Activated T-cell treated with anti-CD3 and anti-CD28 coated beads for 1 hour (primary cell): ENCODE data around the gene BTBD1.
A peak's percentile ranks its signal among the peaks of the same experiment; 100 is the strongest.

Experiments used
- DNase-seq: peaks from one replicate; pipeline ENCODE4 v3.0.0-alpha.2; 2020; ENCODE audit warnings: low read depth

BTBD1 gene

DNA sequence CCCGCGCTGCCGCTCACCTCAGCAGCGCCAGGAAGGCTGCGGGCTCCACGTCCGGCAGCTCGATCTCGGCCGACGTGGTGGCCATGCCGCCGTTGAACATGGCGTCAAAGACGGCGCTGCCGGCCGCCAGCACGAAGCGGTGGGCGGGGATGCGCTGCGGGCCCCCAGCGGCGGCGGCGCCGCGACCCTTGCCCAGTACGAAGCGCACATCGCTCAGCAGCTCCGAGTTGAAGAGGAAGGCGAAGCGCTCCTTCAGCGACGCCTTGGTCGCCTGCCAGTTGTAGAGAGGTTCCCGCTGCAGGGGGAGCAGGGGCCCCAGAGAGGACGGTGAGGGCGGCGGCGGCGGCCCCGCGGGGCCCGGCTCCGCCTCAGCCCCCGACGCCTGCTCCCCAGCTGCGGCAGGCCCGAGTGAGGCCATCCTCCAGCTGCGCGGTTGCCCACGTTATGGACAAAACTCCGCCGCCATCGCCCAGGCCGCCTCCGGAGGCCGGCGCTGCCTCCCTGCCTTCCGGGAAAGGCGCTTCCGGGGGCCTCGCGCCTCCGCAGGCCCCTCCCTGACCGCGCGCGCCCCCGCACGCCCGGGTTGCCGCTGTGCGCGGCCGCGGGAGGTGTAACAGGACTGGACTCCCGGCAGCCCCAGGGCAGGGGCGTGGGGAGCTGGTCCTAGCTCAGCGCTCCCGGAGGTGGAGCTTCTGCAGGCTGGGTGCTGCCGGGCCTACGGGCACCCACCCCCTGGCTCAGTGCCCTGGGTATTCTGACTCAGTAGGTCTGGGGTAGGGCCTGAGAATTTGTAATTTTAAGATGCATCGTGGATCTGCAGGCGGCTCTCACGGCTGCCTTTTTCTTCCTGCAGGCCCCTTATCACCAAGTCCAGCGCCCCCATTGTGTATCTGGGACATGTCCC, at the start of gene BTBD1:
BTBD1 (minus strand) TSS at position 519 of the 904 bp plus-strand sequence; CDS start at position 418, 101 bp downstream.
- DNase-seq, result peak; percentile 62

DNA sequence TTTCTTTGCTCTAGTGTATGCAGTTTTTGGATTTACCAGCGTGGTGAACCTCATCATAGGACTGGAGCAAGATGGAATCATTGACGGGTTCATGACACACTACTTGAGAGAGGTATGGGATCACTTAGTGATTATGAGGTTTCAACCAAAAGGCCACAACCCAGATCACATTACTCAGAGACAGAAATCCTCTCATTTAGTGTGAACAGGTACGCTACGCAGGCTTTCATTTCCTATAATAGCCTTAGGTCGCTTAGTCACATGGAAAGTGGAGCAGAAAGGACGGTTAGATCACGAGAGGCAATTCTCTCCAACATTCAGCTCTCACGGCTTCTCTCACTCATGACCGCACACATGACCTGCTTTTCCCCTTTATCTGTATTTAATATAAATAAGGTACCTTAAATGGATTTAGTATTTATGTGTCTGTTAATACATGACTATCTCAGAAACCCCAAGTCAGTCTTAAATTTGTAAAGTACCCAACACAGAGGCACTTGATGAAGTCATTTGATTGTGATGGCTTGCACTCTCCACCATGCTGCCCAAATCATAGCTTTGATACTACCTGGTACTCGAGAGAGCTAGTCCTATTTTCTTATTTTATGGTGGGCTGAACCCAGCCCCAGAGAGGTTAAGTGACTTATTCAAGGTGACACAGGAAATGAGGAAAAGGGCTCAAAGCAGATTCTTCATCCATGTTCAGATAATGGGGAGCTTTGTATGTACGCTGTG, 48.9 kb upstream of the BTBD1 start:
- no peak for DNase-seq

DNA sequence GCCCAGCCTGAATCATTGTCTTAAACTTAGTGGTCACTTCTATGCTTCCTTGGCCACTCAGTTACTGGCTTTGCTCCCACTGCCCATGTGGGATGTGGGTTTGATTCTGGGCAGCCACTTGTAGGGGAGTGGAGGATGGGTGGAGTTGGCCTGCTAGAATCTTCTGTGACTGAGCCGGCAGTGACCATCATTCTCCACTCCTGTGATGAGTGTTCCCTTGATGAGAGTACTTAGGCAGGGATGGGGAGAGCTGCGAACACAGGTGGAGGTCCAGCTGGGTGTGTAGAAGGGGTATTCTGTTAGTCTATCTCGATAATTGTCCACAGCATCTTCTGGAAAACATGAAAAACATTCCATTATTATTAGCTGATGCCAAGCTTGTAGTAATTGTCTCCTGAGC, 48.4 kb upstream of the BTBD1 start:
- no peak for DNase-seq

DNA sequence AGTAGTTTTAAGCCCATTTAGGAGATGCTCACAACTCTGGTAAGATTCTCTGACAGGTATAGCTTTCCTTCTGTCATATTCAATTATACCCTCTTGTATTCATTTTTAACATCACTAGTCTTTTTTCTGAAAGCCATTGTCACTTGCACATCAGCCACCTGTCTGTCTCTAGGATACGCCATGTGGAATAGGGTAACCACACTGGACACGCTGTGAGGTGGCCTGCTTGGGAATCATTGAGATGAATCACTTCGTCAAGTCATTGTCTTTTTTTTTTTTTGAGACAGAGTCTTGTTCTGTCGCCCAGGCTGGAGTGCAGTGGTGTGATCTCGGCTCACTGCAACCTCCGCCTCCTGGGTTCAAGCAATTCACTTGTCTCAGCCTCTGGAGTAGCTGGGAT, 47.8 kb upstream of the BTBD1 start:
- DNase-seq, result no peak

DNA sequence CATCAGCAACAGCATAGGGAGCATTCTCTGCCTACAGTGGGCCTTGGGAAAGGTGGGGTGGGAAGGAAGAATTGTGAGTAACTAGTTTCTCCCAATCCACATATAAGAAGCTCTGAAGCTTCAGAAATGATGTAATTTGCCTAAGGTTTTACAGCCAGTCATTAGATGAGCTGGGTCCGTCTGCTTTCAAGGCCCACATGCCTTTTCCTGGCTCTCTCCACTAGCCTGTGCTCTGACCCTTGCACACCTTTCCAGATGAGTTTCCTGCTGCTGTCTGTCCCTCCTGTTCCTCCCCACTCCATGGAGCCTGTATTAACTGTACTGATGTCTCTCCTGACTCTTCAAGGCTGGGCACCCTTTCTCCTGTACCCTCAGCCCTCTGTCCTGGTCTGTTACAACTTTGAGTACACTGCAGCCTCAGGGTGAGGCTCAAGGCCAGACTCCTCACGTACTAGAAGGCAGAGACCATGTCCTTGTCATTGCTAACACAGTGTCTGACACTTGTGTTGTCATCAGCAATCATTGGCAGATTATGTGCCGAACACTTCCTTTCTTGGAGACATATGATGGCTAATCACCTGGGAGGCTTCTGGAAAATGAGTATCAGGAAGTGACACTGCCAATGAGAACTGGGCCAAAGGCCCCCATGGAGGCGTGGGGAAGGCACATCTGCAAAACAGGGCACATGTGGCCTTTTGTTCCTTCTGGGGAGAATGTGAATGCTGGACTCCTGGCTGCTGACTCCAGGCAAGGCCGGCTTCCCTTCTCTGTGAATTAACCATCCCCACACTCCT, 47.0 kb upstream of the BTBD1 start:
- DNase-seq, result no peak

DNA sequence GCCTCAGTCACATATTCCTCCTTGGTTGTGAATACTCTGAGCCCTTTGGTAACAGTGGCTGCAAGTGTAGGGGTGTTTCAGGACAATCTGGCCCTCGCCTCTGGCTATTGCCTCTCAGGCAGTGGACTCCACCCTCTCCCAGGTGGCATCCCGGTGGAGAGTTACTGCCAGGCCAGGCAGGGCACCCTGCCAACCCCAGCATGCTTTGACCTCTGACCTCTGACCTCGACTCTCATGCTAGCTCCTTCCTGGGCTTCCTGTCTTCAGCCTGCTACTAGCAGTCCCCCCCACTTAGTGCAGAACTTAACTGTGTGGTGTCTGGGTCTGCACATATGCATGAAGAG, 45.9 kb upstream of the BTBD1 start:
- no peak for DNase-seq

DNA sequence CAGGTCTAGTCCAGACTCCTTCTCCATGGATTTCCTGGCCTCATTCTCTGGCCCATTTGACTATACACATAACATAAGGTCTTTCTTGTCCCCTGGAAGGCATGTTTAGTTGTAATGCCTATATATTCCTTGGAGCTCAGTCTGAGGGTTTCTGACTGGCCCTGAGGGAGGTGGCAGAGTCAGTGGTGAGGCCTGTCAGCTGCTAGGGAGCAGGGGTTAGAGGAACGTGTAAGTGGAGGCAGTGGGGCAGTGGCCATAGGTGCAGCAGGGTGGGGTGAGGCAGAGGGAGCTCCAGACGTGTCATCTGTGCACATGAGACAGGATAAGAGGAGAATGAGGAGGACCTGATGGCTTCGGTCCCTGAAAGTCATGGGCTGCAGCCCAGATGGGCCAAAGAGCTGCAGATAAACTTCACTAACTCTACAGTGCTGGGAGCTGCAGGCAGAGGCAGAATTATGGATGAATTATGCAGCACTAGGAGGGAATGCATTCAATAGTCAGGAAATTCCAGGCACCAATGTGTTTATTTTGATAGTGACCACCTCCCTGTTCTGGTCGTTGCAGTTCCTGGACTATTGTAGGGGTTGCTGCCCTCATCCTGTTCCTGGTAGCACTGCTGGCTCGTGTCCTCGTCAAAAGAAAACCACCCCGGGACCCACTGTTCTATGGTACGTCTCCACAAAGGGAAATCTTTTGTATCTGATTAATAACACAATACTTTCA, 45.3 kb upstream of the BTBD1 start:
- no peak for DNase-seq

DNA sequence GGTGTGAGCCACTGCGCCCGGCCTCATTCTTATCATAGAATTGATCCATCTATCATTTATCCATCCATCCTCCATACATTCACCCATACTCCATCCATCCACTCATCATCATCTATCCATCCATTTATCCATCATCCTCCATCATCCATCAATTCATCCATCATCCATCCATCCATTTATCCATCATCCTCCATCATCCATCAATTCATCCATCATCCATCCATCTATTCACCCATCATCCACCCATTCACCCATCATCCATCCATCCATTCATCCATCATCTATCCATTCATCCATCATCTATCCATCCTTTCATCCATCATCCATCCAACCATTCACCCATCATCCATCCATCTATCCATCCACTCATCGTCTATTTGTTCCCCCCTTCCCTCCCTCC, 44.1 kb upstream of the BTBD1 start:
- DNase-seq, result no peak

DNA sequence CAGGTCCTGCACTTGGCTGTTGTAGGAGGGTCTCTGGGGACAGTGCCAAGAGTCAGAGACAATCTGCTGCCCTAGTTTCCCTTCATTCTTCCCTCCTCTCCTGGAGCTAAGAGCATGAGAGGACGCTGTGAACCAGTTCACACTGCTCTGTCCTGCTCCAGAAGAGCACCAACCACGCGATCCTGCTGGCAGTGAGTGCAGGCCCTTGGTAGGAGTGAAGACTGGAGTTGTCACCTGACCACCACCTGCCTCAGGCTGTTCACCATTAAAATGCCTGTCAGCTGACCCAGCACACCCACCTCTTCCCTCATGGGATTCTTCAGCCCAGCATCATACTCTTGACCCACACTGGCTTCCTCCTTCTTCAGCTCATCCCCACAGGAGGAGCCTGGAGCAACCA, 43.3 kb upstream of the BTBD1 start:
- no peak for DNase-seq

DNA sequence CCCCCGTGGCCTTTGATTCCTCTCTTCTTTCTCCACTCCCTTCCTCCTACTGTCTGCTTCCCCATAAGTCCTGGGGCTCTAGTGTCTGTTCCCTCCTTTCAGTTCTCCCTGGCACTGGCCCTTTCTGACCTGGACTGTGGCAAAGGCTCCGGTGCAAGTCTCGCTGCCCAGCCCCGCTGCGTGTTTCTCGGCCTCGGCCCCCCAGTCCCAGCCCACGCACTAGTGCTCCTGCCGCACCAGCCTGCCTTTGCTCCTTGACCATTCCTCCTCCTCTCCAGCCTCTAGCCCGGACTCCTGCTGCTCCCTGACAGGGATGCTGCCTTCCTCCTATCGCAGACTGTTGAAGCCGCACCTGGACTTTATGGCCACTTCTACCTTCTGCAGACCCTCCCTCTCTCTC, 42.5 kb upstream of the BTBD1 start:
- DNase-seq, result no peak

DNA sequence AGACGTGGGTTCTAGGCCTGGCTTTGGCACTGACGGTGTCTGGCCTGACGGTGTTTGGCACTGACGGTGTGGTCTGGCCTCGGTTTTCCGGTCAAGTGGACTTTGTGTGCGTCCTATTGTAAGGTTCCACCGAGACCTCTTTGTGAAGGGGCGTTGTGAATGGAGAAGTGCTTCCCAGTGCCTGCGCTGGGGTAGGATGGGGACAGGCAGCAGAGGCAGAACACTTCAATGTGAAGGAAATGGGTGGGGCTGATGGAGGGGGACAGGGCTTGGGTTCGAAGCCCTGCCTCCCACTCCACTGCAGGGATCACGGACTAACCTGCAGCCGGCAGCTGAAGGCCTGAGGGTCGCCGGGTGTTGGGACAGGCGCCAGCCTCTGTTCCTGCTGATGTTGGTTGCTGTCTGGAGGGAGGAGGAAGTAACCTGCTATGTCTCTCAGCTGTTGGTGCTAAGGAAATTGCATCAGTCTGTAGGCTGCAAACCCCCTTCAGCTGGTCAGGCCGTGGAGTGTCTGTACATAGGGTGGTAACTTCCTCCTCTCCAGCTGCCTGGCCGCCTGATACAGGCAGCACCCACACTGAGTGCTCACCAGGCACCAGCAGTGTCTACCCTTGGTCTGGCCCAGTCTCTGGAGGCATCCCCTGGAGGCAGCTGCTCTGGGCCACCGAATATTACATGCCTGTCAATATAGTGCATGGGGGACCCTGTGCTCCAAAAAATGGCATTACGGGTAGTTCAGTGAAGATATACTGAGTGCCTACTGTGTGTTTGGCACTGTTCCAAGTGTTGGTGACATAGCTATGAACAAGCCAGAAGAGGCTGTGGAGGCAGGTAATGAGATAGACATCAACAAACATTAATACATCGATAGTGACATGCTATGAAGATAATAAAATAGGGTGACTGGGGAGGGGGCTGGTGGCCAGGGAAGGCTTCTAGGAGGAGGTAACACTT, 41.5 kb upstream of the BTBD1 start:
- no peak for DNase-seq

DNA sequence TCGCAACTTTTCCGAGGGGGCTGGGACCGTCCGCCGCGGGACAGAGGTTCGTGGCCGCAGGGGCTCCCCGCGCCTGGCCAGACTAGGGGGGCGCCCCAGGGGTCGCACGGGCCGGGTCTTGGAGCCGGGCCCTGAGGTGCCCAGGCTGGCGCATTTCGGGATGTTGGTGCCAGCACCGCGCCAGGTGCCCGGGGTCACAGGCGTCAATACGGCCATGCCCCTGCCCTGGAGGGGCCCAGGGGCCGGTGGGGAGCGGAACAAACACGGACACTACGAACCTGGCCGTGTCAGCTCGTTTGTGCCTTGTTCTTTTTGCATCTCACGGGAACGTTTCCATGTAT, 40.8 kb upstream of the BTBD1 start:
- DNase-seq, result no peak

DNA sequence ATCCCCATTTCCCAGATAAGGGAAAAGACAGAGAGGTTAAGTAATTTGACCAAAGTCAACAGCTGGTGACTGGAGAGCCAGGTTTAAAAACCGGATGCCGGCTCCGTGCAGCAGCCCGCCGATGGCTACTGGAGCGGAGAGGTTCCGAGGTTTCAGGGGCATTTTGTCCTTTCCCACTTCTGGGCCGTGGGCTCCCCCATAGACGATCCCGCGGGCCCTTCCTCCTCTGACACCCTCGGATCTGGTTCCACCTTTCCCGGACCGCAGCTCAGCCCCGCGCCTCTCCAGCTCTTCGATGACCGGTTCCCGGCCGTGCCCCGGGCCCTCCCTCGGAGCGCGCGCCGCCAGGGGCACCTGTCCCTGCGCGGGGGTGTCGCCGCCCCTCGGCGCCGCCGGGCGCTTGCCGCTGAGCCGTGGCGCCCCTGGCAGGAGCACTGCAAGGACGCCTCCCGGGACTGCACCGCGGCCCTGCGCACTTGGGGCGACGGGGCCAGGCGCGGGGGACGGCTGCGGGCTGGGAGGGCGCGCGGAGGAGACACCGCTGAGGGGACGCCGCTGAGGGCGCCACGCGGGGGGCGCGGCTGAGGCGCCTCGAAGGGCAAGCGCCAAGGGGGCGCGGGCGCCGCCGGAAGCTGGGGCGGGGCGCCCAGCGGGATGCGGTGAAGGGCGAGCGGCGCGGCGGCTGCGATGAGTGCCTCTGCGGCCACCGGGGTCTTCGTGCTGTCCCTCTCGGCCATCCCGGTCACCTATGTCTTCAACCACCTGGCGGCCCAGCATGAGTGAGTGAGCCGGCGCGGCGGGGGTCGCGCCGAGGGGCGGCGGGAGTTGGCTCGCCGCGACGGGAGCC, 40.2 kb upstream of the BTBD1 start, which contains the start of gene TM6SF1:
TM6SF1 (plus strand) TSS at position 652 of the 847 bp plus-strand sequence; CDS start at position 688, 36 bp downstream.
- no peak for DNase-seq

DNA sequence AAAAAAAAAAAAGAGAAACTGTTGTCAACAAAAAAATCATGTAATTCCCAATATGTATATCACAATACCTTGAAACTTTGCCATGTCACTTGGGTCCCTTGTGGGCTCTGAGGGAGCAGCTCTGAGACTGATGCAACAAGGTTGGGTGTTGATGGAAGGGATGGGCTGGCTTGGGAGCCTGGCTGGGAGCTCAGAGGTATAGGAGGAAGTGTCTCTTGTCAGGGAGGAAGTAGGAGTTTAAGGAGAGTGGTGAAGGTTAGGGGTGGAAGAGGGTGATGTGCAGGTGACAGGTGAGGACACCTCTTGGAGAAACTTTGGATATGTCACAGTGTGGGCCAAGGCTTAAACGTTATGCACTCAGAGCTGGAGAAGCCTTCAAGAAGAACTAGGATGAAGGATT, 38.4 kb upstream of the BTBD1 start:
- no peak for DNase-seq

DNA sequence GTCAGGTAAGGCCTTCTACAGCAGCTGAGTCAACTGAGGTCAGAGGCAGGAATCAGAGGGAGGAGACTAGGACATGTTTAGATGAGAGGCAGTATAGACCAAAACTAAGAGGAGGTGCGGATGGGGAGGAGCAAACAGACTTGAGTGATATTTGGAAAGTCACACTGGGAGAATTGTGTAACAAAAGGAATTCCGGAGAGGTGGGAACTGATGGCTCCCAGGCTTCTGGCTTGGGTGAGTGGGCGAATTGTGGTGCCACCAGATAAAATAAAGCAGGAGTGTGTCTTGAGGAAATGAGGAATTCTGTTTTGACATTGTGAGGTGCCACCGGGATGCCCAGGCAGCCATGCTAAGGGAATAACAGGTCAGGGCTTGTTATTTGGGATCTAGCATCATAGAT, 37.1 kb upstream of the BTBD1 start:
- DNase-seq, result no peak

DNA sequence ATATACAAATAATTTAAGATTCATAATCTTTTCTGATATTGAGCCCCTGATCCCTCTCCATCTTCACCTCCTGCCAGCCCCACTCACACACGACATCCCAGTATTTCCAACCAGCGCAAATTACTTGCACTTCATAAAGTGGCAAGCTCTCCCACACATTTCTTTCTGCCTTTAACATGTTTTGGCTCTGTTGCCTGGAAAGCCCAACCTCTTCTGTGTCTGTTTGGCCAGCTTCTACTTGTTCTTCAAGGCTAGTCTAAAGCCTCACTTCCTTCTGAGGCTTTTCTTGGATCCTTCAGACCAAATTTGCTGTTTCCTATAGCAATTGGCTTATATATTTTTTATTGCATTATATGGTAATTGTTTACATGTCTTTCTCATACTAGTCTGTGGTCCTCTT, 35.3 kb upstream of the BTBD1 start:
- DNase-seq, result no peak

DNA sequence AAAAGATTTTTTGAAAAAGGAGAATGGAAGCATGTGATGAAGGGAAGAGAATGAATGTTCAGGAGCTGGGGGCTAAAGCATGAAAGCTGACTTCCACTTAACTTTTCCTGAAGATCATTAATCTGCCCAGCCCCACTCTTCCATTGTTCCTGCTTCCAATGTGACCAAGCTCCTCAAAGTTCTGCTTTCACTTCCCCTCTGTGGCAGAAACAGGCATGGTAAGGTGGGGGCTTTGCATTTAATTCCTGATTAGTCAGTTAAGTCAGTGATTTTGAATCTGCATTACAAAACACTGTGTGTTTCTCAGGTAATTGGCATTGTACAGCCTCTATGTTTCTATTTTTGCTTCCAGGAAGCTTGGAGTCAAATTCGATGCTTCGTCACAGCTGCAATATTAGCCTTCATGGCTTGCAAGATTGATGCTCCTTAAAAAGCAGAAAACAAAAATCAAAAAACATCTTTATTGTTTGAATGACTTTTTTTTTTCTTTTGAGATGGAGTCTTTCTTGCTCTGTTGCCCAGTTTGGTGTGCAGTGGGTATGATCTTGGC, 33.1 kb upstream of the BTBD1 start:
- no peak for DNase-seq

DNA sequence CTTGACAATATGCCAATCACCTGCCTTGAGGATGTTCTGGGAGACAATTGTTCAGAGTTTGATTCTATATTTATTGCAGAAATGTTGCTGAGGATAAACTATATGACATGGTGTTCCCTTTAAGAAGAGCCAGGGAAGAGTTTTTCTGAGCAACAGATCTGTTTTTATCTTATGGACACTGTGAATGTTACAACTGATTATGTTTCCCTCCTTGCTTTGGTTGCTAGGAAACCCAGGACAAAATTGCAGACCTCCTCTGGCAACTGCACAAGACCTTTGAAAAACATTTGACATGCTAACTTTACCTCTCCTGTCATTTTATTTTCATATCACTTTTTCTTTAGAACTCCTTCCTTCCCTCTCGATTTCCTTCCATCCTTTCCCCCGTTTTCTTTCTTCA, 32.2 kb upstream of the BTBD1 start:
- no peak for DNase-seq

DNA sequence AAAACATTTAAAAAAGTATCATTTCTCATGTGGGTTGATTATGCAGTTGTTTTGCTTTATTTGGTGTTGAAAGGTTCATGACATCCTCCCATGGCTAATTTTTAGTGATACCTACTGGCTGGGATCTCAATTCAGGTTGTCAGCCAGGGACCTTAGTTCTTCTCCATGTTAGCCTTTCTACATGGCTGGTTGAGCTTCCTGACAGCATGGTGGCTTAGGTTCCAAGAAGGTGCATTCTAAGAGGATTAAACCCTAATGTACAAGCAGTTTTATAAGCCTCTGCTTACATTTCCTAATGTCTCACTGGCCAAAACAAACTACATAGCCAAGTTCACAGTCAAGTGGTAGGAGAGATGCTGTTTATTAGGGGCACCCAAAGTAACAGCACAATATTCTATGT, 31.0 kb upstream of the BTBD1 start:
- no peak for DNase-seq

DNA sequence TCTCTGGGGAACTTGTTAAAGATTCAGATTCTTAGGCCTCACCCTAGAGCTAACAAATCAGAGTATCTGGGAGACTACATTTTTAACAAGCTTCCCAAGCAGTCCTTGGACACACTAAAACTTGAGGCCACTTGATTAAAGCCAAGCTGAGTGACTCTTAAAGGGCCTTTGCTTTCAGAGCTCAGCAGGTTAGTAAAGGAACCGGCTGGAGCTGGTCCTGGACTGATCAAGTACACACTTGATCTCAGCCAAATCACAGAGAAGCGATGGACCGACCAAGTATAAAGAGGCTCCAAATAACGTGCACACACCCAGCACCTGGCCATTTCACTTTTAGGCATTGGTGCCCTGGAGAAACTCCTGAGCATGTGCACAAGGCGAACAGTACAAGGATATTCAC, 27.5 kb upstream of the BTBD1 start:
- no peak for DNase-seq
